GM19324 (cell line): ENCODE measurements around the gene AHNAK2.
"Not testable (repeated sequence)": the region's sequence is repeated elsewhere in the genome, so short reads cannot be mapped to it uniquely, and the experiment has no call there.

Source experiments
- ATAC-seq: cut with Tn5 transposase; IDR thresholded peaks from one replicate; pipeline ENCODE4 v1.9.1; 2021; ENCODE audit warnings: mild to moderate bottlenecking, moderate library complexity; ENCODE audit not compliant: unreplicated experiment, low FRiP score

AHNAK2 gene

DNA sequence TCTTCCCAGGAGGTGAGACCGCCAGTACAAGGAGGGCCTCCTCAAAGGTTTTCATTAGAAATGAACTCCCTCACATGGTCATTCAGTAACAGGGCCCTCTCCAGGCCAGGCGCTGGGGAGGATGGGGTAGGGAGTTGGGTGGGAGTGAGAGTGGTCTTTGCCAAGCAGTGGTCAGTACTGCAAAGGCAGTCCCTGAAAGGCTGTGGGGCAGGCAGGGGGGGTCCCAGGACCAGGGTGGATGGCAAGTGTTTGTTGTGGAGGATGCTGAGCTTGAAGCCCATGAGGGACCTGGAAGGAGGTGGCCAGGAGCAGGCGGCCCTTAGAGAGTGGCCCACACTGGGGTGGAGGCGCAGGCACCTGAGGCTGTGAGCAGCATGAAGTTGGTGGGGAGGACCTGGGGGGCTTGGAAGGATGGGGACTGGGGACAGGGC is 87.0 kb downstream of the AHNAK2 start:
- no peak for ATAC-seq

DNA sequence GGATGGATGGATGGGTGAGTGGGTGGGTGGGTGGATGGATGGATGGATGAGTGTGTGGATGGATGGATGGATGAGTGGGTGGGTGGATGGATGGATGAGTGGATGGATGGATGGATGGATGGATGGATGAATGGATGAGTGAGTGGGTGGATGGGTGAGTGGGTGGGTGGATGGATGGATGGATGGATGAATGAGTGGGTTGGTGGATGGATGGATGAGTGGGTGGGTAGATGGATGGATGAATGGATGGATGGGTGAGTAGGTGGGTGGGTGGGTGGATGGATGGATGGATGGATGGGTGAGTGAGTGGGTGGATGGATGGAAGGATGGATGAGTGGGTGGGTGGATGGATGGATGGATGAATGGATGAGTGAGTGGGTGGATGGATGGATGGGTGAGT is 87.9 kb downstream of the AHNAK2 start:
- ATAC-seq: not testable (repeated sequence)

DNA sequence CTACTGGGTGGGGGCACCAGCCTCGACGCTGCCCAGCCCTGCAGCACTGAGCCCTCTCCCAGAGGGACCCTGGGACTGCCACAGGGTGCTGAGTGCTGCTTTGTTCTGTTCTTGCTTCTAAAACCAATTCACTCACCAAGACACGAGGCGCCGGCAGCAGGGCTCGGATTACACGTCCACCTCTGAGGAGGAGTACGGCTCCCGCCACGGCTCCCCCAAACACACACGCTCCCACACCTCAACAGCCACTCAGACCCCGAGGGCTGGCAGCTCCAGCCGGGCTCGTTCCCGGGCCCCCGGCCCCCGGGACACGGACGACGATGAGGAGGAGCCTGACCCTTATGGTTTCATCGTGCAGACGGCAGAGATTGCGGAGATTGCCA is 88.8 kb downstream of the AHNAK2 start:
- ATAC-seq: no peak

DNA sequence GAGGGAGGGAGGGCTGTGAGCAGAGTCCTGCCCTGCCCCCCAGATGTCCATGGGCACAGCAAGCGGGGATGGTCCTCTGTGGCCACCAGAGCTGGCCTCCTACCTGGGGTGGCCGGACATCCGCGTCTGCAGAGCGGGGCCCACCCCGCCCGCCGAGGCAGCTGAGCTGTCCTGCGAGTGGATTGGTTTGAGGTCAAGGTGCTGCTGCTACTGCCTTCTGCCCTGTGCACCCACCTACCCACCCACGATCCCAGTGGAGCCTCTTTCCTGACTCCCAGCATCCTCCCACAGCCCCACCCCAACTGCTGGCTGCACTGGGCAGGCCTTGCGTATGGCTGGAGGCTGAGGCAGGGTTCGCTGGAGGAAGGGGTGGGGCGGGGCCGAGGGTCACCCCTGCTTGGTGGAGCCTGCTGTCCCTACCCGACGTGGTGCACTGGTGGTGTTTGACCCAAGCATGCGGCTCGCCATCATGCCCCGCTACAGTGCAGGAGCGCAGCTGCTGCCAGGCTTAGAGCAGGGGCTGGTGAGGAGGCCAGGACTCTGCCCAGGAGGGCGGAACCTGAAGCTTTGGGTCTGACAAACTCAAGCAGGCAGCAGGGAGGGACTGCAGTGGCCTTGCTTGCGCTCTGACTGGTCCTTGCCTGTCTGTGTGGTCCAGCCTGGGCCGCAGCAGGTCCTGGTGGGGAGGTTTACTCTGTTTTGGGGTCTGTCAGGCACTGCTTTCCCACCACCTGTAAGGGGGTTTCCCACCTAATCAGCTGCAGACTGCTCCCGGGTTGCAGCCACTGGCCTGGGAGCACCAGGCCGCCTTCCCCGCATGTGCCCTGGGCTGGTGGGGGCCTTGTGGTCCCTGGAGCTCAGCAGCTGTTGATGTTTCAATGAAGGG is 89.4 kb downstream of the AHNAK2 start:
- ATAC-seq: no peak

DNA sequence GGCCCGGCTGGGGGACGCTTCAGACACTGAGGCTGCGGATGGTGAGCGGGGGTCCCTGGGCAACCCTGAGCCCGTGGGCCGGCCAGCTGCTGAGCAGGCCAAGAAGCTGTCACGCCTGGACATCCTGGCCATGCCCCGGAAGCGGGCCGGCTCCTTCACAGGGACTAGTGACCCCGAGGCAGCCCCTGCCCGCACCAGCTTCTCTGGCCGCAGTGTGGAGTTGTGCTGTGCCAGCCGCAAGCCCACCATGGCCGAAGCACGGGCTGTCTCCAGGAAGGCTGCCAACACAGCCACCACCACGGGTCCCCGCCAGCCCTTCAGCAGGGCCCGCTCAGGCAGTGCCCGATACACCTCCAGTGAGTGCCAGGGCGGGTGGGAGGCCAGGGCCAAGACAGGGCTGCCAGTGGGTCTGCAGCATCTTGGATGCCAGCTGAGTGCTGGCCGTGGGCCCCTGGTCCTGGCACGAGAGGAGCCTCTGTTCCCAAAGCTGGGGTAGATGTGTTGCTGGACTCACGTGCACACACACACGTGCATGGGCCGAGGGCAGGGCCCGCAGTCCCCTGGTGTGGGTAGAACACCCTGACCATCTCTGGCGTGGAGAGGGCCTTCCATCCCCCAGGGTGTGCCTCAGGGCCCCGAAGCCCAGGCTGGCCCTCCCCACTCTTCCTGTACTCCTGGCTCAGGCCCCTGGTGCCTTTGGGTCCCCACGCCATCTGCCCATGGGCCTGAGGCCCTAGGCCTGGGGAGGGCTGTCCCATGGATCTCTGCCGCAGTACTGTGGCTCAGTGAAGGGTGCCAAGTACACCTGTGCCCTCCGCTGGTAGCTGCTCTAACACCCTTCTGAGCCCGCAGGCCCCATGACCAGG is 90.3 kb downstream of the AHNAK2 start:
- no peak for ATAC-seq
